Bronchial epithelial cell (primary cell): Measurements from ENCODE around the gene FA2H. TPM values are rescaled to one million over a fixed set of nuclear protein-coding genes. Genes with fewer than 3 reads are reported as not detected.

Experiments
- DNase-seq: peaks from one replicate; pipeline ENCODE4 v3.0.0-alpha.2; 2010; ENCODE audit warnings: low read depth
- FAIRE-seq: peaks from 2 replicates; lab custom pipeline; 2011; peaks lifted over from hg19 to GRCh38; lab: Jason Lieb, UNC
- H3K27me3 ChIP-seq: 2 replicates; pipeline ENCODE4 v1.5.1; 2011; ENCODE audit warnings: low read length; ENCODE audit not compliant: control insufficient read depth, insufficient read depth
- H3K36me3 ChIP-seq: 2 replicates; pipeline ENCODE4 v1.5.1; 2011; ENCODE audit warnings: low read length; ENCODE audit not compliant: control insufficient read depth, insufficient read depth
- H3K4me3 ChIP-seq: 2 replicates; pipeline ENCODE4 v1.5.1; 2011; ENCODE audit warnings: mild to moderate bottlenecking, low read depth, low read length, control low read depth
- total RNA-seq: library from RNA; depleted of rRNA; stranded (reverse); fragments of >200 nt; gene quantifications from 2 replicates; pipeline ENCODE4 v1.2.1, GENCODE V29; 2014
- TF ChIP-seq, protein P1 (sequence below): IDR thresholded peaks from 2 replicates; pipeline ENCODE4 v1.5.1; 2011; ENCODE audit warnings: mild to moderate bottlenecking, moderate library complexity, low read length, control low read depth, inconsistent platforms; ENCODE audit not compliant: insufficient read depth, severe bottlenecking

FA2H gene
- total RNA-seq, 1 donor from 2014 or later = 1.6 TPM

DNA sequence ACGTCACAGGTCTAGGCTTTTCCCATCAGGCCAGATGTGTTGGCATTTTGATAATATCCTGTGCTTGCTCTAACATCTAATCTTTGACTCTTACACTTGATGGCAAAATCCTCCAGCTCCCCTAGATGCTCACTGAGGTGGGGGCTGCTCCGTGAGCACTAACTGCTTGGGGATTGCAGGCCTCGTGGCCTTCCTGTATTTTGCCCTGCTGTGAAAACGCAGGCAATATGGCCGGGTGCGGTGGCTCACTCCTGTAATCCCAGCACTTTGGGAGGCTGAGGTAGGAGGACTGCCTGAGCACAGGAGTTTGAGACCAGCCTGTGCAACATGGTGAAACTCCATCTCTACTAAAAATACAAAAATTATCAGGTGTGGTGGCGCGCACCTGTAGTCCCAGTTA lies 64.2 kb downstream of the FA2H start:
- FAIRE-seq (no peak), DNase-seq (no peak)
- no peaks in the 10 kb centered on the region for H3K36me3 ChIP-seq
- no peaks in the 10 kb centered on the region for H3K27me3 ChIP-seq
- TF ChIP-seq, protein P1, sequence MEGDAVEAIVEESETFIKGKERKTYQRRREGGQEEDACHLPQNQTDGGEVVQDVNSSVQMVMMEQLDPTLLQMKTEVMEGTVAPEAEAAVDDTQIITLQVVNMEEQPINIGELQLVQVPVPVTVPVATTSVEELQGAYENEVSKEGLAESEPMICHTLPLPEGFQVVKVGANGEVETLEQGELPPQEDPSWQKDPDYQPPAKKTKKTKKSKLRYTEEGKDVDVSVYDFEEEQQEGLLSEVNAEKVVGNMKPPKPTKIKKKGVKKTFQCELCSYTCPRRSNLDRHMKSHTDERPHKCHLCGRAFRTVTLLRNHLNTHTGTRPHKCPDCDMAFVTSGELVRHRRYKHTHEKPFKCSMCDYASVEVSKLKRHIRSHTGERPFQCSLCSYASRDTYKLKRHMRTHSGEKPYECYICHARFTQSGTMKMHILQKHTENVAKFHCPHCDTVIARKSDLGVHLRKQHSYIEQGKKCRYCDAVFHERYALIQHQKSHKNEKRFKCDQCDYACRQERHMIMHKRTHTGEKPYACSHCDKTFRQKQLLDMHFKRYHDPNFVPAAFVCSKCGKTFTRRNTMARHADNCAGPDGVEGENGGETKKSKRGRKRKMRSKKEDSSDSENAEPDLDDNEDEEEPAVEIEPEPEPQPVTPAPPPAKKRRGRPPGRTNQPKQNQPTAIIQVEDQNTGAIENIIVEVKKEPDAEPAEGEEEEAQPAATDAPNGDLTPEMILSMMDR = no peak
- no peak overlapping the region for H3K4me3 ChIP-seq

DNA sequence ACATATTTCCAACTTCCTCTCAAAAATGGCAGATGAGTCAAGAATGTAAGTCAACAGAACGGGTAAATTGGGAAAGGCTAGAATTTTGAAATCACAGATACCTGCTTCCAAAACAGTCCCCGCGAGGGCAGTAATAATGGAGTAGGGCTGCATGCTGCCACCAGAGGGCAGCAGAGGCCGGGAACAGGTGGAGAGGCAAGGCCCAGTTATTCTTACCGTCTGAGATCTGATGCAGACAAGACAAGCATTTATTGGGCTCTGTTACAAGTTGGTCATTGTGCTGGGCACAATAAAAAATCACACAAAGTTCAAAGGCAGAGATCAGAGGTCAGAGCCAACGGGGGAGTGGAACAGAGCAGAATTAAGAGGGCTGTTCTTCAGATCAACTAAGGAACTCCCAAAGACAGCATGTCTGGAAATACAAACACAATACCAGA lies 65.2 kb downstream of the FA2H start:
- H3K36me3 ChIP-seq = no peaks in the 10 kb centered on the region
- no peak overlapping the region for H3K4me3 ChIP-seq
- FAIRE-seq (peak; percentile 94), DNase-seq (peak; percentile 75)
- no peaks in the 10 kb centered on the region for H3K27me3 ChIP-seq
- TF ChIP-seq, protein P1 = peak; percentile 92

DNA sequence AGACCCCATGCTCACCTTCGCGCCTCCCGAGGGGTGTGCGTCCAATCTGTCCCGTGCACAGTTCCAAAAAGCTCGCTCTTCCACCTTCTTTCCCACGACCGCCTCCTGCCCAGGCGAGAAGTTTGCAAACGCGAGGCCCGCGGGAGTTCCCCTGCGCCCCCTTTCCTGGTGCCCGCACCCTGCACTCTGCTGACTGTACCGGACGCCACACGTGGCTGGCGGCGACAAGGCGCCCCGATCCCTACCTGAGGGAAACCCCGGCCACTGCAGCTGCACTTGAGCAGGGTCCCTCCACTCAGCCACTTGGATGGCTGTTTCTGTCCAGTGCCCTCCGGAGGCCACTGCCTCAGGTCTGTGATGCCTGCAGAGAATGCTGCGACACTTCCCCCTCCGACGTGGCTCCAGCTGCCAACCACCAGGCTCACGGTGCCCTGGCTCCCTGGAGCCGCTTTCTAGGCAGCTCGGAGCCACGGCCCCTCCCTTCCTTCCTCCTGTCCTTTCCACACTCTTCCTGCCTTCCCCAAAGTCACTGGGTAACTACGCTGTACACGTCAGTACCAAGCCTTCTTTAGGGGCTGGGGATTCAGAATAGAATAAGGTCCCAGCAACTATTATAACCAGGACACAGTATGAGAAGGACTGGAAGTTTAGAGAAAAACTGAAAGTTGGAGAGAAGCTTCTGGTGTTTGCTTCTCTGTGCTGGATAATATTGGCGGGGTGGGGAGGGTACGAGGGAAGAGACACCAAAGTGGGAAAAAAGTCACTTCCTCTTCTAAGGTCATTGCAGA lies 74.0 kb downstream of the FA2H start, which contains the start of gene MLKL:
Gene MLKL, minus strand, starts transcription at position 425 of the 788 bp plus-strand sequence. CDS start 5,105 bp downstream, outside the sequence.
- TF ChIP-seq, protein P1 = no peak
- no peak for FAIRE-seq
- DNase-seq = peak; percentile 58
- H3K27me3 ChIP-seq = no peaks in the 10 kb centered on the region
- H3K4me3 ChIP-seq = peak within 1 kb of the TSS; percentile 72
- no peaks in the 10 kb centered on the region for H3K36me3 ChIP-seq

DNA sequence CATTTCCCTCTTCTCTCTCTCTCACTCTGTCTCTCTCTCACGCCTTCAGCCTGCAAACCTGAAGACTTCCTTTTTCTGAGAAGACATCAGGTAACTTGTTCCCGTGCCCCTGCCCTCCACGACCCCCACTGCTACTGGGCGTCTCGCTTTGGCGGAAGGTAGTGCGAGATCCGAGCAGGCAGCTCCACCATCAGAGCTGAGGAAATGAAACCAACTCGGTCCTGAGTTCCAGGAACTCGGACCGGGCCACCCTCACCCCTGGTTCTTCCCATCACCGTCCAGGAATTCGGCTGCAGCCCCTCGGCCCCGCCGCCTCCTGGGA lies 74.5 kb downstream of the FA2H start:
- TF ChIP-seq, protein P1 = no peak
- no peaks in the 10 kb centered on the region for H3K27me3 ChIP-seq
- peak overlapping the region; percentile 72 for H3K4me3 ChIP-seq
- no peaks in the 10 kb centered on the region for H3K36me3 ChIP-seq
- FAIRE-seq (no peak), DNase-seq (no peak)

DNA sequence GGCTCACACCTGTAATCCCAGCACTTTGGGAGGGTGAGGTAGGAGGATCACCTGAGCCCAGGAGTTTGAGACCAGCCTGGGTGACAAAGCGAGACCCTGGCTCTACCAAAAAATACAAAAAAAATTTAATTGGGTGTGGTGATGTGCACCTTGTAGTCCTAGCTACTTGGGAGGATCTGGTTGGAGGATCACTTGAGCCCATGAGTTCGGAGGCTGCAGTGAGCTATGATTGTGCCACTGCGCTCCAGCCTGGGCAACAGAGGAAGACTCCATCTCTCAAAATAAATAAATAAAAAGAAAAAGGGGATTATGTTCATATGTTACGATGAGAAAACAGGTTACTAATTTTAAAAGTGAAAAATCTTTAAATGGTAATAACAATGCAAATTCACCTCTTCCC lies 75.0 kb downstream of the FA2H start:
- Histone ChIP-seq H3K36me3 (no peaks in the 10 kb centered on the region), H3K4me3 (peak overlapping the region; percentile 72), H3K27me3 (no peaks in the 10 kb centered on the region)
- no peak for DNase-seq
- TF ChIP-seq, protein P1 = no peak
- FAIRE-seq = no peak
